GM06990 (cell line): ENCODE data around the gene CRABP1.

Source experiments
- DNase-seq: peaks from one replicate; pipeline ENCODE4 v3.0.0-alpha.2; 2011; ENCODE audit not compliant: insufficient read length; ENCODE audit errors: extremely low read depth
- H3K27me3 ChIP-seq: replicated peaks from 2 replicates; pipeline ENCODE4 v1.6.0; 2011; ENCODE audit warnings: low read length; ENCODE audit not compliant: control insufficient read depth, insufficient read depth
- H3K36me3 ChIP-seq: 2 replicates; pipeline ENCODE4 v1.5.1; 2011; ENCODE audit warnings: low read length; ENCODE audit not compliant: control insufficient read depth, insufficient read depth
- H3K4me3 ChIP-seq: replicated peaks from 2 replicates; pipeline ENCODE4 v1.5.1; 2011; ENCODE audit warnings: low read depth, mild to moderate bottlenecking, control low read depth, low read length
- CTCF ChIP-seq: IDR thresholded peaks from 2 replicates; pipeline ENCODE4 v1.5.1; 2011; ENCODE audit warnings: low read length, control low read depth, mild to moderate bottlenecking, inconsistent platforms; ENCODE audit not compliant: insufficient read depth, poor library complexity, severe bottlenecking

The CRABP1 gene

GRCh38 chr15:78340231-78341056 lies at the start of gene CRABP1:
Gene CRABP1 (plus strand): TSS chr15:78340353. CDS start chr15:78340429, 76 bp downstream.
- no peak for DNase-seq
- no peak for TF ChIP-seq CTCF
- H3K4me3 ChIP-seq, result no peak within 1 kb of the TSS
- peaks cover 5% of the 10 kb centered on the region for H3K27me3 ChIP-seq
- H3K36me3 ChIP-seq, result no peaks in the 10 kb centered on the region

- no peak for DNase-seq
- Histone ChIP-seq H3K36me3 (peaks cover 17% of the 10 kb centered on the region), H3K4me3 (no peak overlapping the region), H3K27me3 (no peaks in the 10 kb centered on the region)
- TF ChIP-seq CTCF, result no peak
Measured at GRCh38 chr15:78291052-78291451, 49.1 kb upstream of the CRABP1 start.

GRCh38 chr15:78291698-78292097 lies 48.5 kb upstream of the CRABP1 start:
- no peak for DNase-seq
- H3K27me3 ChIP-seq, result no peaks in the 10 kb centered on the region
- no peak for TF ChIP-seq CTCF
- H3K36me3 ChIP-seq, result peaks cover 17% of the 10 kb centered on the region
- no peak overlapping the region for H3K4me3 ChIP-seq

- no peak for DNase-seq
- no peak for TF ChIP-seq CTCF
- no peaks in the 10 kb centered on the region for H3K27me3 ChIP-seq
- no peak overlapping the region for H3K4me3 ChIP-seq
- peaks cover 15% of the 10 kb centered on the region for H3K36me3 ChIP-seq
Measured at GRCh38 chr15:78292219-78292618, 47.9 kb upstream of the CRABP1 start.

- H3K36me3 ChIP-seq, result peaks cover 2% of the 10 kb centered on the region
- peak within 1 kb of the TSS; percentile 97 for H3K4me3 ChIP-seq
- TF ChIP-seq CTCF, result no peak
- no peaks in the 10 kb centered on the region for H3K27me3 ChIP-seq
- DNase-seq, result peak; percentile 97
Measured at GRCh38 chr15:78299101-78299930, 40.8 kb upstream of the CRABP1 start, which contains the start of gene SKIC8. Gene SKIC8 (minus strand): TSS chr15:78299609. CDS start chr15:78295686, 3,923 bp downstream.
